Endothelial cell of umbilical vein (primary cell): ENCODE measurements around the gene MYADM. TPM values are rescaled to one million over a fixed set of nuclear protein-coding genes. Genes with fewer than 3 reads are reported as not detected.
A peak's percentile ranks its signal among the peaks of the same experiment; 100 is the strongest.

Experiments used
- BruUV-seq: library from RNA; stranded (reverse); fragments of 400-500 nt; replicated peaks from 2 replicates; lab custom pipeline; 2021; lab: Mats Ljungman, UMichigan
- CTCF ChIA-PET: fragments of 300-600, 350-600 bp; sonication (Branson Sonifier 250); formaldehyde crosslinking; loops from one replicate; lab custom pipeline; 2021; ENCODE audit warnings: antibody characterized with exemption, inconsistent platforms; lab: Charles Lee
- POLR2A ChIA-PET: fragments of 300-600, 350-600 bp; sonication (Branson Sonifier 250); formaldehyde crosslinking; loops from one replicate; lab custom pipeline; 2021; ENCODE audit warnings: antibody characterized with exemption, inconsistent platforms; lab: Charles Lee
- DNase-seq: peaks from one replicate; pipeline ENCODE4 v3.0.0-alpha.2; 2011; ENCODE audit warnings: low read depth, low spot score
- FAIRE-seq: peaks from 2 replicates; lab custom pipeline; 2011; peaks lifted over from hg19 to GRCh38; lab: Jason Lieb, UNC
- H2AFZ ChIP-seq: 2 replicates; pipeline ENCODE4 v1.6.0; 2012; ENCODE audit warnings: low read depth, low read length, control low read depth, inconsistent platforms
- H3K27ac ChIP-seq: 2 replicates; pipeline ENCODE4 v1.5.1; 2011; ENCODE audit warnings: low read depth, mild to moderate bottlenecking, control low read depth, low read length, moderate library complexity; ENCODE audit not compliant: insufficient read depth
- H3K27me3 ChIP-seq, 2 experiments: 2 replicates each; pipeline versions ENCODE4 v1.6.0 to v1.6.1; 2011; ENCODE audit warnings: low read length in 2 of 2, mixed read lengths in 1 of 2; ENCODE audit not compliant: control insufficient read depth in 2 of 2, insufficient read depth in 2 of 2
- H3K36me3 ChIP-seq, 2 experiments: 2 replicates in 1 of 2; 3 replicates in 1 of 2; pipeline ENCODE4 v1.5.1; 2011; ENCODE audit warnings: low read length in 2 of 2, mild to moderate bottlenecking in 1 of 2, moderate library complexity in 1 of 2; ENCODE audit not compliant: control insufficient read depth in 2 of 2, insufficient read depth in 2 of 2; ENCODE audit errors: extremely low read depth in 1 of 2
- H3K4me1 ChIP-seq: 3 replicates; pipeline ENCODE4 v1.5.1; 2011; ENCODE audit warnings: mild to moderate bottlenecking, low read length; ENCODE audit not compliant: control insufficient read depth, insufficient read depth; ENCODE audit errors: extremely low read depth
- H3K4me2 ChIP-seq: 2 replicates; pipeline ENCODE4 v1.6.1; 2011; ENCODE audit warnings: low read length, control low read depth, mixed read lengths; ENCODE audit not compliant: insufficient read depth
- H3K4me3 ChIP-seq, 3 experiments: fragments of 200-600 bp in 1 of 3; sonication (generic), shearing (Covaris generic) in 1 of 3; replicated peaks in 1 of 3; 2 replicates each; pipeline ENCODE4 v1.5.1; 2011 to 2016; ENCODE audit warnings: control low read depth in 3 of 3, low read length in 3 of 3, mild to moderate bottlenecking in 2 of 3, inconsistent platforms in 1 of 3, low read depth in 1 of 3, moderate library complexity in 1 of 3; ENCODE audit not compliant: insufficient read depth in 1 of 3
- H3K79me2 ChIP-seq: 2 replicates; pipeline ENCODE4 v1.6.0; 2012; ENCODE audit warnings: low read length, inconsistent platforms; ENCODE audit not compliant: control insufficient read depth, insufficient read depth
- H3K9ac ChIP-seq: replicated peaks from 2 replicates; pipeline ENCODE3; 2011; ENCODE audit warnings: low read length, control low read depth; ENCODE audit not compliant: insufficient read depth; ENCODE audit errors: extremely low read depth
- H3K9me1 ChIP-seq: replicated peaks from 3 replicates; pipeline ENCODE4 v1.6.0; 2011; ENCODE audit warnings: mild to moderate bottlenecking, low read length; ENCODE audit not compliant: control insufficient read depth, insufficient read depth; ENCODE audit errors: extremely low read depth
- H3K9me3 ChIP-seq: replicated peaks from 2 replicates; pipeline ENCODE4 v1.5.1; 2012; ENCODE audit warnings: low read length, inconsistent platforms; ENCODE audit not compliant: control insufficient read depth, insufficient read depth
- H4K20me1 ChIP-seq: replicated peaks from 2 replicates; pipeline ENCODE3; 2011; ENCODE audit warnings: mild to moderate bottlenecking, low read length; ENCODE audit not compliant: control insufficient read depth, insufficient read depth; ENCODE audit errors: extremely low read depth
- EZH2 ChIP-seq: IDR thresholded peaks from 2 replicates; pipeline ENCODE4 v1.6.1; 2012; ENCODE audit warnings: borderline replicate concordance, low read depth, mild to moderate bottlenecking, moderate library complexity, low read length, inconsistent platforms; ENCODE audit not compliant: severe bottlenecking
- FOS ChIP-seq: IDR thresholded peaks from 2 replicates; pipeline ENCODE4 v1.6.1; 2011; ENCODE audit warnings: mild to moderate bottlenecking, low read length, moderate library complexity, borderline replicate concordance; ENCODE audit not compliant: insufficient read depth
- GATA2 ChIP-seq: IDR thresholded peaks from 2 replicates; pipeline ENCODE4 v1.7.0; 2011; ENCODE audit warnings: low read depth, mild to moderate bottlenecking, moderate library complexity, mixed read lengths, low read length; ENCODE audit not compliant: insufficient read length, insufficient read depth
- JUN ChIP-seq: IDR thresholded peaks from 2 replicates; pipeline ENCODE4 v1.6.1; 2011; ENCODE audit warnings: borderline replicate concordance, low read depth; ENCODE audit not compliant: insufficient read length, insufficient read depth
- MYC ChIP-seq: IDR thresholded peaks from one replicate; pipeline ENCODE4 v1.6.1; 2011; ENCODE audit warnings: mild to moderate bottlenecking, low read depth, low read length
- POLR2A ChIP-seq: IDR thresholded peaks from 2 replicates; pipeline ENCODE4 v1.6.1; 2012; ENCODE audit warnings: low read depth, mild to moderate bottlenecking, control low read depth, low read length
- POLR2AphosphoS5 ChIP-seq: IDR thresholded peaks from 2 replicates; pipeline ENCODE4 v1.6.1; 2012; ENCODE audit warnings: low read depth, mild to moderate bottlenecking, control low read depth, low read length, moderate library complexity; ENCODE audit not compliant: insufficient read depth
- dilution Hi-C: fragments of 300-500 bp; cut with MboI; formaldehyde crosslinking; loops from one replicate; pipeline ENCODE4 v1.15.0; 2019; ENCODE audit warnings: low sequenced_read_pairs; ENCODE audit not compliant: extremely low pct_ligation_motif_present
- intact Hi-C: fragments of 100-400 bp; cut with micrococcal nuclease; formaldehyde crosslinking; loops from one replicate; pipeline ENCODE4 v1.10.0; 2022
- polyA plus RNA-seq, 4 experiments: library from polyadenylated mRNA; depleted of rRNA in 3 of 4; stranded (reverse) in 3 of 4; unstranded in 1 of 4; fragments of >200 nt; gene quantifications; 2 replicates each; pipeline versions ENCODE4 v1.2.1 to v1.2.3, GENCODE V29; 2011 to 2012; ENCODE audit warnings: missing spikeins in 1 of 4
- total RNA-seq: library from RNA; stranded (reverse); gene quantifications from 2 replicates; pipeline ENCODE4 v1.2.3, GENCODE V29; 2021
- TF ChIP-seq, protein P1 (sequence below), 2 donors: IDR thresholded peaks; 1 replicate in 1 of 2; 2 replicates in 1 of 2; pipeline ENCODE4 v1.5.1; 2011; ENCODE audit warnings: low read length in 2 of 2, mild to moderate bottlenecking in 2 of 2, moderate library complexity in 2 of 2, control low read depth in 1 of 2, inconsistent platforms in 1 of 2, low read depth in 1 of 2; ENCODE audit not compliant: insufficient read depth in 1 of 2; ENCODE audit errors: extremely low read depth in 1 of 2
- TF ChIP-seq, protein P2 (sequence below): IDR thresholded peaks from 2 replicates; pipeline ENCODE4 v1.6.1; 2011; ENCODE audit not compliant: insufficient read depth, insufficient read length

Gene MYADM
- total and polyA plus RNA-seq, 2 donors (not counting 3 experiments of a cell fraction or from before 2014, with no cell fraction given), result 100 to 133 TPM

GRCh38 chr19:53906211-53907192, 38.8 kb downstream of the MYADM start:
- no peak overlapping the region for H3K4me3 ChIP-seq
- peaks cover 31 to 35% of the 10 kb centered on the region in 2 experiments for H3K27me3 ChIP-seq
- FAIRE-seq (peak; percentile 71), DNase-seq (no peak)
- CTCF ChIA-PET, result interaction anchor here (0.6 to 2.8 kb wide), 7 partner anchors 12 to 125 kb away, joined by 3 to 31 read pairs (median 5); partner anchors contain the start of gene PRKCG
- H3K9me3 ChIP-seq, result no peaks in the 10 kb centered on the region
- POLR2A ChIA-PET, result no interaction called here
- H2AFZ ChIP-seq, result no peak overlapping the region
- H4K20me1 ChIP-seq, result no peaks in the 10 kb centered on the region
- no peaks in the 10 kb centered on the region for H3K79me2 ChIP-seq
- intact Hi-C loops (loop anchor here (5.0 kb wide), 1 partner anchor 191 kb away; no protein-coding TSS in a partner anchor), dilution Hi-C loops (no loop called here)
- H3K27ac ChIP-seq, result no peak overlapping the region
- TF ChIP-seq FOS, result no peak
- TF ChIP-seq, protein P1, sequence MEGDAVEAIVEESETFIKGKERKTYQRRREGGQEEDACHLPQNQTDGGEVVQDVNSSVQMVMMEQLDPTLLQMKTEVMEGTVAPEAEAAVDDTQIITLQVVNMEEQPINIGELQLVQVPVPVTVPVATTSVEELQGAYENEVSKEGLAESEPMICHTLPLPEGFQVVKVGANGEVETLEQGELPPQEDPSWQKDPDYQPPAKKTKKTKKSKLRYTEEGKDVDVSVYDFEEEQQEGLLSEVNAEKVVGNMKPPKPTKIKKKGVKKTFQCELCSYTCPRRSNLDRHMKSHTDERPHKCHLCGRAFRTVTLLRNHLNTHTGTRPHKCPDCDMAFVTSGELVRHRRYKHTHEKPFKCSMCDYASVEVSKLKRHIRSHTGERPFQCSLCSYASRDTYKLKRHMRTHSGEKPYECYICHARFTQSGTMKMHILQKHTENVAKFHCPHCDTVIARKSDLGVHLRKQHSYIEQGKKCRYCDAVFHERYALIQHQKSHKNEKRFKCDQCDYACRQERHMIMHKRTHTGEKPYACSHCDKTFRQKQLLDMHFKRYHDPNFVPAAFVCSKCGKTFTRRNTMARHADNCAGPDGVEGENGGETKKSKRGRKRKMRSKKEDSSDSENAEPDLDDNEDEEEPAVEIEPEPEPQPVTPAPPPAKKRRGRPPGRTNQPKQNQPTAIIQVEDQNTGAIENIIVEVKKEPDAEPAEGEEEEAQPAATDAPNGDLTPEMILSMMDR (IDR thresholded peaks at IDR 0.05; ENCODE audit: extremely low read depth in 1 of 2, insufficient read depth in 1 of 2, low read depth in 1 of 2, low read length in 2 of 2), result peak; percentile 77 to 93
- no peaks in the 10 kb centered on the region for H3K9me1 ChIP-seq
- H3K4me1 ChIP-seq, result peaks cover 6% of the 10 kb centered on the region
- BruUV-seq, result no TSS peak
- H3K9ac ChIP-seq, result no peak overlapping the region
- H3K4me2 ChIP-seq, result no peak overlapping the region
- H3K36me3 ChIP-seq, result no peaks in the 10 kb centered on the region

DNA sequence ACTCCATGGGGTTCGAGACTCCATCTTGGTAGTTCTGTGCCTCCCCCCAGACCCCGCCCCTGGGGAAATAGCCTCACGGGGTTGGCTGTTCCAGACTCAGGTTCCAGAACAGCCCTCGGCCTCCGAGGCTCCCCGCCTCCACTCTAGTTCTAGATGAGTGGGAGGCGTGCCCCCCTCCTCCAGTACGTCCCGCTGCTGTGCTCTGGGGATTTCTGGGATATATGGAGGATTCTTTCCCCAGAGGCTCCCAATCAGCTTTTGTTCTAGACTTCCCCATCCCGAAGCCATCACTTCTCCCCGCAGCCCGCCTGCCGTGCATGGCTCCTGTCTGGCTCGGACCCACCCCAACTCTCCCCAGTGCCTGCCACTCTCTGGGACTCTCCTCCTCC, 39.5 kb downstream of the MYADM start:
- no peak overlapping the region for H3K9ac ChIP-seq
- TF ChIP-seq EZH2 (no peak), POLR2AphosphoS5 (no peak), FOS (no peak), GATA2 (no peak), MYC (no peak), POLR2A (no peak), JUN (no peak)
- TF ChIP-seq, protein P1 (IDR thresholded peaks at IDR 0.05; ENCODE audit: extremely low read depth in 1 of 2, insufficient read depth in 1 of 2, low read depth in 1 of 2, low read length in 2 of 2), result no peak
- TF ChIP-seq, protein P2, sequence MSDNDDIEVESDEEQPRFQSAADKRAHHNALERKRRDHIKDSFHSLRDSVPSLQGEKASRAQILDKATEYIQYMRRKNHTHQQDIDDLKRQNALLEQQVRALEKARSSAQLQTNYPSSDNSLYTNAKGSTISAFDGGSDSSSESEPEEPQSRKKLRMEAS, result no peak
- H3K9me3 ChIP-seq, result no peaks in the 10 kb centered on the region
- peaks cover 6% of the 10 kb centered on the region for H3K4me1 ChIP-seq
- no TSS peak for BruUV-seq
- dilution Hi-C loops, result no loop called here
- FAIRE-seq (no peak), DNase-seq (no peak)
- H3K27me3 ChIP-seq, result peaks cover 31 to 35% of the 10 kb centered on the region in 2 experiments
- no peak overlapping the region for H3K27ac ChIP-seq
- H3K9me1 ChIP-seq, result no peaks in the 10 kb centered on the region
- no peaks in the 10 kb centered on the region for H3K79me2 ChIP-seq
- H3K4me2 ChIP-seq, result no peak overlapping the region
- peak overlapping the region; percentile 16 for H2AFZ ChIP-seq
- POLR2A ChIA-PET, result no interaction called here
- H3K36me3 ChIP-seq, result no peaks in the 10 kb centered on the region
- CTCF ChIA-PET, result interaction anchor here (0.6 to 2.8 kb wide), 9 partner anchors 11 to 124 kb away, joined by 3 to 31 read pairs (median 4); partner anchors contain the start of gene PRKCG
- H4K20me1 ChIP-seq, result no peaks in the 10 kb centered on the region
- no peak overlapping the region for H3K4me3 ChIP-seq
- intact Hi-C loops, result loop anchor here (5.0 kb wide), 1 partner anchor 190 kb away; no protein-coding TSS in a partner anchor
